CD14-positive monocyte (primary cell): Measurements from ENCODE around the gene DMC1. TPM values are rescaled to one million over a fixed set of nuclear protein-coding genes. Genes with fewer than 3 reads are reported as not detected.

Experiments
- DNase-seq, 3 donors: peaks; one replicate each; pipeline ENCODE4 v3.0.0-alpha.2; 2011 to 2022
- H2AFZ ChIP-seq: 2 replicates; pipeline ENCODE4 v1.6.0; 2012; ENCODE audit warnings: mild to moderate bottlenecking, low read depth, low read length, inconsistent platforms; ENCODE audit not compliant: insufficient read depth, poor library complexity, severe bottlenecking
- H3K27ac ChIP-seq, 2 donors: 1 replicate in 1 of 2; 2 replicates in 1 of 2; pipeline ENCODE4 v1.5.1; 2012 to 2013; ENCODE audit warnings: low read length in 2 of 2, control low read depth in 1 of 2, inconsistent platforms in 1 of 2, low read depth in 1 of 2, mild to moderate bottlenecking in 1 of 2
- H3K27me3 ChIP-seq, 2 donors: one replicate each; pipeline versions ENCODE4 v1.6.0 to v1.6.1; 2011 to 2013; ENCODE audit warnings: low read length in 2 of 2; ENCODE audit not compliant: control insufficient read depth in 2 of 2, insufficient read depth in 2 of 2
- H3K36me3 ChIP-seq, 2 donors: replicated peaks in 1 of 2; 1 replicate in 1 of 2; 2 replicates in 1 of 2; pipeline versions ENCODE4 v1.5.1 to v1.6.1; 2012 to 2013; ENCODE audit warnings: low read length in 2 of 2, control low read depth in 1 of 2, inconsistent platforms in 1 of 2, mild to moderate bottlenecking in 1 of 2; ENCODE audit not compliant: insufficient read depth in 2 of 2, control insufficient read depth in 1 of 2
- H3K4me1 ChIP-seq, 2 donors: 1 replicate in 1 of 2; 2 replicates in 1 of 2; pipeline versions ENCODE4 v1.5.1 to v1.6.1; 2012 to 2013; ENCODE audit warnings: low read length in 2 of 2, control low read depth in 1 of 2, inconsistent platforms in 1 of 2, mild to moderate bottlenecking in 1 of 2, moderate library complexity in 1 of 2; ENCODE audit not compliant: insufficient read depth in 2 of 2, control insufficient read depth in 1 of 2
- H3K4me2 ChIP-seq: replicated peaks from 2 replicates; pipeline ENCODE3; 2012; ENCODE audit warnings: low read length, moderate library complexity, mild to moderate bottlenecking; ENCODE audit not compliant: poor library complexity, severe bottlenecking; ENCODE audit errors: extremely low read depth
- H3K4me3 ChIP-seq, 3 experiments: fragments of 200-600 bp in 1 of 3; sonication (generic) in 1 of 3; replicated peaks in 1 of 3; 1 replicate in 2 of 3; 2 replicates in 1 of 3; pipeline ENCODE4 v1.5.1; 2011 to 2013; ENCODE audit warnings: low read length in 3 of 3, mild to moderate bottlenecking in 3 of 3, control low read depth in 2 of 3, low read depth in 2 of 3, inconsistent platforms in 1 of 3, moderate library complexity in 1 of 3
- H3K79me2 ChIP-seq: 2 replicates; pipeline ENCODE4 v1.6.0; 2012; ENCODE audit warnings: mild to moderate bottlenecking, control low read depth, inconsistent platforms, low read length, moderate library complexity; ENCODE audit not compliant: insufficient read depth
- H3K9ac ChIP-seq: 2 replicates; pipeline ENCODE4 v1.6.0; 2017; ENCODE audit warnings: low read length, mild to moderate bottlenecking; ENCODE audit not compliant: insufficient read depth, poor library complexity, severe bottlenecking
- H3K9me3 ChIP-seq, 2 donors: replicated peaks in 1 of 2; 1 replicate in 1 of 2; 2 replicates in 1 of 2; pipeline versions ENCODE4 v1.5.1 to v1.6.1; 2012 to 2013; ENCODE audit warnings: low read length in 2 of 2, control low read depth in 1 of 2; ENCODE audit not compliant: control insufficient read depth in 1 of 2, insufficient read depth in 1 of 2
- H4K20me1 ChIP-seq: 2 replicates; pipeline ENCODE4 v1.6.0; 2012; ENCODE audit warnings: mild to moderate bottlenecking, low read length, control low read depth, moderate library complexity; ENCODE audit not compliant: insufficient read depth
- H3K27ac Mint-ChIP-seq, 7 donors: one replicate each; pipeline ENCODE4 v1.8.0; 2020; ENCODE audit warnings: mild to moderate bottlenecking in 7 of 7, mixed read lengths in 7 of 7, moderate library complexity in 6 of 7, inconsistent platforms in 2 of 7
- H3K27me3 Mint-ChIP-seq, 3 donors: one replicate each; pipeline ENCODE4 v1.8.0; 2021 to 2022; ENCODE audit warnings: low read depth in 3 of 3, mild to moderate bottlenecking in 3 of 3, mixed read lengths in 3 of 3, moderate library complexity in 3 of 3, inconsistent platforms in 1 of 3
- H3K36me3 Mint-ChIP-seq, 2 donors: one replicate each; pipeline ENCODE4 v1.8.0; 2020; ENCODE audit warnings: mixed read lengths in 2 of 2, inconsistent platforms in 1 of 2, mild to moderate bottlenecking in 1 of 2
- H3K4me1 Mint-ChIP-seq: one replicate; pipeline ENCODE4 v1.8.0; 2020; ENCODE audit warnings: mild to moderate bottlenecking, mixed read lengths
- H3K4me3 Mint-ChIP-seq, 2 donors: one replicate each; pipeline ENCODE4 v1.8.0; 2020; ENCODE audit warnings: mild to moderate bottlenecking in 2 of 2, mixed read lengths in 2 of 2, moderate library complexity in 1 of 2
- H3K9me3 Mint-ChIP-seq, 7 donors: one replicate each; pipeline ENCODE4 v1.8.0; 2020 to 2022; ENCODE audit warnings: mixed read lengths in 7 of 7, mild to moderate bottlenecking in 6 of 7, moderate library complexity in 6 of 7, inconsistent platforms in 2 of 7
- WGBS: methylation state at CpG from one replicate; pipeline ENCODE4 v1.1.5; 2013; ENCODE audit warnings: missing lambda C conversion rate; ENCODE audit not compliant: insufficient coverage; 5-methylcytosine and 5-hydroxymethylcytosine counted together
- intact Hi-C, 2 donors: fragments of 100-400 bp; cut with micrococcal nuclease; formaldehyde crosslinking; loops; one replicate each; pipeline versions ENCODE4 v1.15.0 to v1.15.1; 2023
- polyA plus RNA-seq, 3 donors: library from polyadenylated mRNA; depleted of rRNA in 1 of 3; unstranded in 2 of 3; stranded (reverse) in 1 of 3; fragments of 300-500 nt in 2 of 3; fragments of >200 nt in 1 of 3; fragmentation: Illumina TruSeq in 2 of 3; gene quantifications; 1 replicate in 2 of 3; 2 replicates in 1 of 3; pipeline ENCODE4 v1.2.3, GENCODE V29; 2012 to 2021
- TF ChIP-seq, protein P1 (sequence below): fragments of 200-600 bp; IDR thresholded peaks from one replicate; pipeline ENCODE4 v1.8.0; 2022; ENCODE audit warnings: antibody characterized with exemption, mild to moderate bottlenecking

The DMC1 gene
- polyA plus RNA-seq, 3 donors, result not detected

DNA sequence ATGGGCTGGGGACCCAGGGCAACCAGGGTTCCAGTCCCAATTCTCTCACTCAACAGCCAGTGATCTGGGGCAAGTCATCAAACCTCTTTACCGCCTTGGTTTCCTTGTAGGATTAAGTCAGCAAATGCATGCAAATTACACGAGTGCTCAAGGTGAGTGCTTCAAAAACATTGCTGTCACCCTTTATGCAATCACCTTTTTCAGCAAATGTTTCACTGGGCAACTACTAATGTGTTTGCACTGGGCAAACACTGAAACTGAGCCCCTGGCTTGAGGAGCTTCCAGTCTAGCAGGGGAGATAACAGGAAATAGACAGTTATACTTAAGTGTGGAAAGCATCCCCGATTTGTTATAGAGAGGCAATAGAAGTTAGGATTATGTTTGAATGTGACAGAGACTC is 37.7 kb upstream of the DMC1 start:
- H3K4me3 ChIP-seq, result no peak overlapping the region
- Mint-ChIP-seq H3K36me3 (no peaks in the 10 kb centered on the region), H3K4me3 (no peak overlapping the region), H3K4me1 (no peaks in the 10 kb centered on the region), H3K9me3 (no peaks in the 10 kb centered on the region), H3K27me3 (peaks cover 0 to 5% (median 1%) of the 10 kb centered on the region in 3 donors), H3K27ac (no peak overlapping the region)
- H4K20me1 ChIP-seq, result no peaks in the 10 kb centered on the region
- intact Hi-C loops, result no loop called here
- no peaks in the 10 kb centered on the region for H3K79me2 ChIP-seq
- H3K4me2 ChIP-seq, result no peak overlapping the region
- H3K27ac ChIP-seq, result no peak overlapping the region
- H3K27me3 ChIP-seq, result no peaks in the 10 kb centered on the region
- H3K9ac ChIP-seq, result no peak overlapping the region
- no peaks in the 10 kb centered on the region for H3K36me3 ChIP-seq
- WGBS, result no CpG with 5 or more reads among the region's 3 CpGs
- no peaks in the 10 kb centered on the region for H3K9me3 ChIP-seq
- TF ChIP-seq, protein P1, sequence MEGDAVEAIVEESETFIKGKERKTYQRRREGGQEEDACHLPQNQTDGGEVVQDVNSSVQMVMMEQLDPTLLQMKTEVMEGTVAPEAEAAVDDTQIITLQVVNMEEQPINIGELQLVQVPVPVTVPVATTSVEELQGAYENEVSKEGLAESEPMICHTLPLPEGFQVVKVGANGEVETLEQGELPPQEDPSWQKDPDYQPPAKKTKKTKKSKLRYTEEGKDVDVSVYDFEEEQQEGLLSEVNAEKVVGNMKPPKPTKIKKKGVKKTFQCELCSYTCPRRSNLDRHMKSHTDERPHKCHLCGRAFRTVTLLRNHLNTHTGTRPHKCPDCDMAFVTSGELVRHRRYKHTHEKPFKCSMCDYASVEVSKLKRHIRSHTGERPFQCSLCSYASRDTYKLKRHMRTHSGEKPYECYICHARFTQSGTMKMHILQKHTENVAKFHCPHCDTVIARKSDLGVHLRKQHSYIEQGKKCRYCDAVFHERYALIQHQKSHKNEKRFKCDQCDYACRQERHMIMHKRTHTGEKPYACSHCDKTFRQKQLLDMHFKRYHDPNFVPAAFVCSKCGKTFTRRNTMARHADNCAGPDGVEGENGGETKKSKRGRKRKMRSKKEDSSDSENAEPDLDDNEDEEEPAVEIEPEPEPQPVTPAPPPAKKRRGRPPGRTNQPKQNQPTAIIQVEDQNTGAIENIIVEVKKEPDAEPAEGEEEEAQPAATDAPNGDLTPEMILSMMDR, result no peak
- no peak for DNase-seq
- no peak overlapping the region for H2AFZ ChIP-seq
- no peaks in the 10 kb centered on the region for H3K4me1 ChIP-seq

DNA sequence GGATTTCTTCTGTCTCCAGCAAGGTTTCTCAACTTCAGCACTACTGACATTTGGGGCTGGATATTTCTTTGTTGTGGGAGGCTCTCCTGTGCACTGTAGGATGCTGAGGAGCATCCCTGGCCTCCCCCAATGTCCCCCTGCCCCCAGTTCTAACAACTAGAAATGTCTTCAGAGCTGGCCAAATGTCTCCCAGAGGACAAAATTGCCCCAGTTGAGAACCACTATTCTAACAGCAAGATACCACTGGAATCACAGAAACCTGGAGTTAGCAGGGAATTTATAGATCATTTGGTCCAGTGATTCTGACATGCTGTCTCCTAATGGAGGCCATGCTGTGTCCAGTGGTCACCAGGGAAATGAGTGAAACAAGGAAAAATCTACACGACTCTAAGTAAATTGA is 32.2 kb upstream of the DMC1 start:
- Histone ChIP-seq H3K79me2 (no peaks in the 10 kb centered on the region), H4K20me1 (no peaks in the 10 kb centered on the region), H3K4me3 (no peak overlapping the region), H3K4me1 (no peaks in the 10 kb centered on the region), H3K9me3 (no peaks in the 10 kb centered on the region), H3K27ac (no peak overlapping the region), H3K36me3 (no peaks in the 10 kb centered on the region), H3K27me3 (no peaks in the 10 kb centered on the region), H2AFZ (no peak overlapping the region), H3K9ac (no peak overlapping the region), H3K4me2 (no peak overlapping the region)
- WGBS, result no CpG with 5 or more reads among the region's 1 CpG
- no peak overlapping the region for H3K27ac Mint-ChIP-seq
- no peaks in the 10 kb centered on the region for H3K9me3 Mint-ChIP-seq
- no peaks in the 10 kb centered on the region for H3K36me3 Mint-ChIP-seq
- no peaks in the 10 kb centered on the region for H3K4me1 Mint-ChIP-seq
- no peak for DNase-seq
- peaks cover 3 to 5% (median 3%) of the 10 kb centered on the region in 3 donors for H3K27me3 Mint-ChIP-seq
- TF ChIP-seq, protein P1, result no peak
- intact Hi-C loops, result no loop called here
- no peak overlapping the region for H3K4me3 Mint-ChIP-seq
